ENCODE data around the gene FYB1. TPM values are rescaled to one million over a fixed set of nuclear protein-coding genes. Genes with fewer than 3 reads are reported as not detected.
"Not testable (repeated sequence)": the region's sequence is repeated elsewhere in the genome, so short reads cannot be mapped to it uniquely, and the experiment has no call there.

Gene FYB1
- total RNA-seq, 1 experiment from 2014 or later, result not detected

DNA sequence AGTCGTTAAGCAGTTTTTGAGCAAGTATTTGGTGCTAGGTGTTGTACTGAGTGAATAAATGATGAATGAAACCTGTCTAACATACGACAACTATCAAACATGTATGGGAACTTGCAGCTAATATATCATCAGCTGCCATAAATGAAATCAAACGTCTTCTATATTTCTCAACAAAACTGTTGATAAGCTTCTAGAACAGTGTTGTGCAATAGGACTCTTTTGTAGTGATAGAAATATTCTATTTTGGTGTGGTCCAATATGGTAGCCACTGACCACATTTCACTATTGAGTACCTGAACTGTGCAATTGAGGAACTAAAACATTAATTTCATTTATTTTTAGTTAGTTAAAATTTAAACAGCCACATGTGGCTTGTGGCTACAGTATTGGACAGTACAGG lies 16.3 kb upstream of the FYB1 start:
- BruUV-seq (replicated peaks), result no TSS peak
- H3K27me3 ChIP-seq (replicated peaks; ENCODE audit: insufficient read depth, low read depth, low read length, poor library complexity), result no peaks in the 10 kb centered on the region
- no peaks in the 10 kb centered on the region for H3K9me3 ChIP-seq (ENCODE audit: low read depth, low read length, poor library complexity, severe bottlenecking)
- no peak overlapping the region for H3K27ac ChIP-seq (ENCODE audit: low read depth, low read length, poor library complexity, severe bottlenecking)
- DNase-seq (ENCODE audit: low spot score), result no peak
- intact Hi-C loops (cut with micrococcal nuclease; ENCODE audit: unreplicated experiment), result no loop called here
- CTCF ChIA-PET, result interaction anchor here (1.3 kb wide), 1 partner anchor 18 kb away, joined by 3 read pairs; no protein-coding TSS in a partner anchor
- POLR2A ChIA-PET (ENCODE audit: low non-redundant PET), result no interaction called here
- H3K4me1 ChIP-seq (ENCODE audit: insufficient read depth, low read length, poor library complexity, severe bottlenecking), result no peaks in the 10 kb centered on the region
- TF ChIP-seq EZH2 (IDR thresholded peaks at IDR 0.05; ENCODE audit: borderline replicate concordance, low read depth, low read length, poor library complexity, severe bottlenecking), result no peak
- TF ChIP-seq CTCF (conservative IDR thresholded peaks at IDR 0.05; ENCODE audit: low read depth, low read length), result no peak
- no peak overlapping the region for H3K4me3 ChIP-seq (ENCODE audit: low read depth, low read length, poor library complexity, severe bottlenecking)
- H3K36me3 ChIP-seq (ENCODE audit: insufficient read depth, low read length, poor library complexity, severe bottlenecking), result no peaks in the 10 kb centered on the region

GRCh38 chr5:39234494-39234893 lies 15.1 kb upstream of the FYB1 start:
- H3K27ac ChIP-seq (ENCODE audit: low read depth, low read length, poor library complexity, severe bottlenecking); H3K4me3 ChIP-seq (ENCODE audit: low read depth, low read length, poor library complexity, severe bottlenecking); H3K36me3 ChIP-seq (ENCODE audit: insufficient read depth, low read length, poor library complexity, severe bottlenecking); intact Hi-C loops (cut with micrococcal nuclease; ENCODE audit: unreplicated experiment); H3K9me3 ChIP-seq (ENCODE audit: low read depth, low read length, poor library complexity, severe bottlenecking); BruUV-seq (replicated peaks); H3K27me3 ChIP-seq (replicated peaks; ENCODE audit: insufficient read depth, low read depth, low read length, poor library complexity); POLR2A ChIA-PET (ENCODE audit: low non-redundant PET); H3K4me1 ChIP-seq (ENCODE audit: insufficient read depth, low read length, poor library complexity, severe bottlenecking); CTCF ChIA-PET; DNase-seq (ENCODE audit: low spot score): not testable (repeated sequence)

DNA sequence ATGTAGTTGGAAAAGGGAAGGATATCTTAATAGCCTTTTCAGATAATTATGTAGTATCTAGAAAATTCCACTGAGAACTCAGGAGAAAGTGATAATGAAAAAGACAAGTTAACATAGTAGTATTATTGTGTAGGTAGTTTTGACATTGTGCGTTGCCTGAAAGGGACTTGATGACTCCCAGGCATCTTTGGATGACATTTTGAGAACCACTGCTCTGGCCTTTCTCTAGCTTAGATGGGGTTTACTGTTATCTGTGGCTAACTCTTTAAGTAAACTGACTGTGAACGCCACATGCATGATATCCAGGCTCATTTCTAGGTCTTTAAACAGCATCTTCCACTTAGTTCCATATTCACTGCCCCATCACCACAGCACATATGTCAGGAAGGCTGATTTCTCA lies 14.4 kb upstream of the FYB1 start:
- Histone ChIP-seq H3K9me3 (ENCODE audit: low read depth, low read length, poor library complexity, severe bottlenecking) (no peaks in the 10 kb centered on the region), H3K27ac (ENCODE audit: low read depth, low read length, poor library complexity, severe bottlenecking) (no peak overlapping the region), H3K4me3 (ENCODE audit: low read depth, low read length, poor library complexity, severe bottlenecking) (no peak overlapping the region), H3K4me1 (ENCODE audit: insufficient read depth, low read length, poor library complexity, severe bottlenecking) (no peaks in the 10 kb centered on the region), H3K36me3 (ENCODE audit: insufficient read depth, low read length, poor library complexity, severe bottlenecking) (no peaks in the 10 kb centered on the region), H3K27me3 (replicated peaks; ENCODE audit: insufficient read depth, low read depth, low read length, poor library complexity) (no peaks in the 10 kb centered on the region)
- ChIA-PET CTCF (no interaction called here), POLR2A (ENCODE audit: low non-redundant PET) (no interaction called here)
- TF ChIP-seq CTCF (conservative IDR thresholded peaks at IDR 0.05; ENCODE audit: low read depth, low read length) (no peak), EZH2 (IDR thresholded peaks at IDR 0.05; ENCODE audit: borderline replicate concordance, low read depth, low read length, poor library complexity, severe bottlenecking) (no peak)
- no peak for DNase-seq (ENCODE audit: low spot score)
- no TSS peak for BruUV-seq (replicated peaks)
- intact Hi-C loops (cut with micrococcal nuclease; ENCODE audit: unreplicated experiment), result no loop called here

- Histone ChIP-seq H3K27me3 (replicated peaks; ENCODE audit: insufficient read depth, low read depth, low read length, poor library complexity) (no peaks in the 10 kb centered on the region), H3K4me1 (ENCODE audit: insufficient read depth, low read length, poor library complexity, severe bottlenecking) (no peaks in the 10 kb centered on the region), H3K27ac (ENCODE audit: low read depth, low read length, poor library complexity, severe bottlenecking) (no peak overlapping the region), H3K36me3 (ENCODE audit: insufficient read depth, low read length, poor library complexity, severe bottlenecking) (no peaks in the 10 kb centered on the region), H3K9me3 (ENCODE audit: low read depth, low read length, poor library complexity, severe bottlenecking) (no peaks in the 10 kb centered on the region), H3K4me3 (ENCODE audit: low read depth, low read length, poor library complexity, severe bottlenecking) (no peak overlapping the region)
- intact Hi-C loops (cut with micrococcal nuclease; ENCODE audit: unreplicated experiment), result no loop called here
- DNase-seq (ENCODE audit: low spot score), result no peak
- no TSS peak for BruUV-seq (replicated peaks)
- ChIA-PET POLR2A (ENCODE audit: low non-redundant PET) (no interaction called here), CTCF (no interaction called here)
- no peak for TF ChIP-seq CTCF (conservative IDR thresholded peaks at IDR 0.05; ENCODE audit: low read depth, low read length)
- no peak for TF ChIP-seq EZH2 (IDR thresholded peaks at IDR 0.05; ENCODE audit: borderline replicate concordance, low read depth, low read length, poor library complexity, severe bottlenecking)
These were observed 12.6 kb upstream of the FYB1 start for GRCh38 chr5:39231705-39232525.

All from A673 (cell line).